ENCODE results near the gene GALNT16. TPM values are rescaled to one million over a fixed set of nuclear protein-coding genes. Genes with fewer than 3 reads are reported as not detected.

GALNT16 gene
- total RNA-seq, 2 experiments from 2014 or later = 0.09 TPM; not detected in 1

DNA sequence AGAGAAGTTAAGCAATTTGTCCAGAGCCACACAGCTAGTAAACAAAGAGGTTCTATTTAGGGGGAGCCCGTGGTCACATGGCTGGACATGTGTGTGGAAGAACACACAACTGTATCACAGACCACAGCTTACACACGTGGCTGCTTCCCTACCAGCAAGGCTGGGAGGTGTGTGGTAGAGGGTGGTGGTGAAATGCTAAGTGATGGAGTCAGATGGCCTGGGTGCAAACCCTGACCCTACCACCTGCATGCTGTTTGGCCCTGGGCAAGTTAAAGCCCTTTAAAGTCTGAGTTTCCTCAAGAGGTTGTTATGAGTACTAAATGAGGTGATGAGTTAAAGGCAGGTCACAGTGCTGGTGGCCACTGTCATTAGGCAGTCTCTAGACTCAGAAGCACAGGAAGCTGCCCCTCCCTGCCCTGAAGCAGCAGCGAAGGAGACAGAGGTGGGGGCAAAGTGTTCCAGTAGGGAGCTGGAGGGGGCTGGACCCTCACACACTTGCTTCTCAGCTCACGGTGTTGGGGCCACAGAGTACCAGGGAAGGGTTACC, 73.9 kb downstream of the GALNT16 start:
- POLR2A ChIA-PET = interaction anchor here (0.6 kb wide), 1 partner anchor 30 kb away, joined by 3 read pairs; no protein-coding TSS in a partner anchor
- TF ChIP-seq, protein P1, sequence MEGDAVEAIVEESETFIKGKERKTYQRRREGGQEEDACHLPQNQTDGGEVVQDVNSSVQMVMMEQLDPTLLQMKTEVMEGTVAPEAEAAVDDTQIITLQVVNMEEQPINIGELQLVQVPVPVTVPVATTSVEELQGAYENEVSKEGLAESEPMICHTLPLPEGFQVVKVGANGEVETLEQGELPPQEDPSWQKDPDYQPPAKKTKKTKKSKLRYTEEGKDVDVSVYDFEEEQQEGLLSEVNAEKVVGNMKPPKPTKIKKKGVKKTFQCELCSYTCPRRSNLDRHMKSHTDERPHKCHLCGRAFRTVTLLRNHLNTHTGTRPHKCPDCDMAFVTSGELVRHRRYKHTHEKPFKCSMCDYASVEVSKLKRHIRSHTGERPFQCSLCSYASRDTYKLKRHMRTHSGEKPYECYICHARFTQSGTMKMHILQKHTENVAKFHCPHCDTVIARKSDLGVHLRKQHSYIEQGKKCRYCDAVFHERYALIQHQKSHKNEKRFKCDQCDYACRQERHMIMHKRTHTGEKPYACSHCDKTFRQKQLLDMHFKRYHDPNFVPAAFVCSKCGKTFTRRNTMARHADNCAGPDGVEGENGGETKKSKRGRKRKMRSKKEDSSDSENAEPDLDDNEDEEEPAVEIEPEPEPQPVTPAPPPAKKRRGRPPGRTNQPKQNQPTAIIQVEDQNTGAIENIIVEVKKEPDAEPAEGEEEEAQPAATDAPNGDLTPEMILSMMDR (conservative IDR thresholded peaks at IDR 0.05; ENCODE audit: low read length) = no peak
- no peak for TF ChIP-seq EZH2phosphoT487 (IDR thresholded peaks at IDR 0.05; ENCODE audit: borderline replicate concordance, low read depth, low read length)

DNA sequence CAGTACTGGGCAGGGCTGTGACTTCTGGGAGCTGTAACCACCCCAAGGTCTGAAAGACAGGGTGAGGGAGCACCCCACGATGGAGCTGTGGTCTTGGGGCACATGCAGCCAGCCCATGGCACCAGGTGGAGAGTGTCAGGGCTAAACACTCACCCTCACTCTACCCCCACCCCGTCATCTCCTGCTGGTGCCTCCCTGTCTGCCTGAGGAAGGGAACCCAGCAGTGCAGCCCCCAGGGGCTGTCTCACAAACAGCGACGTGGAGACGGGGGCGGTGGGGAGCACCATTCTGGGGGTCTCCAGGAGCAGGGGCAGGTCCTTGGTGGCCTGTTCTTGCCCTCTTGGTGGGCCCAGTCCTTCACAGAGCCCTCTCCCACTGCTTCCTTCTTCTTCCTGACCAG, 74.6 kb downstream of the GALNT16 start:
- no peak overlapping the region for H3K4me3 ChIP-seq (ENCODE audit: low read depth, low read length, poor library complexity, severe bottlenecking)
- H2AFZ ChIP-seq (ENCODE audit: low read length) = no peak overlapping the region
- TF ChIP-seq, protein P1 (conservative IDR thresholded peaks at IDR 0.05; ENCODE audit: low read length) = no peak
- TF ChIP-seq EZH2phosphoT487 (IDR thresholded peaks at IDR 0.05; ENCODE audit: borderline replicate concordance, low read depth, low read length) = no peak
- intact Hi-C loops (cut with micrococcal nuclease; ENCODE audit: unreplicated experiment) = no loop called here
- no peaks in the 10 kb centered on the region for H3K79me2 ChIP-seq (ENCODE audit: insufficient read depth, low read depth, low read length)
- no peaks in the 10 kb centered on the region for H4K20me1 ChIP-seq (ENCODE audit: insufficient read depth, low read length)
- no peaks in the 10 kb centered on the region for H3K9me3 ChIP-seq (ENCODE audit: low read length)
- H3K4me1 ChIP-seq (ENCODE audit: insufficient read depth, low read length, poor library complexity, severe bottlenecking) = peaks cover 12% of the 10 kb centered on the region
- ChIA-PET POLR2A (interaction anchor here (0.5 kb wide), 1 partner anchor 652 kb away, joined by 6 read pairs; no protein-coding TSS in a partner anchor), CTCF (ENCODE audit: unreplicated experiment) (no interaction called here)
- H3K36me3 ChIP-seq (ENCODE audit: insufficient read depth, low read length) = no peaks in the 10 kb centered on the region
- no peaks in the 10 kb centered on the region for H3K9me2 ChIP-seq (ENCODE audit: insufficient read depth, low read length)
- no peak overlapping the region for H3K27ac ChIP-seq (ENCODE audit: low read depth, low read length, poor library complexity, severe bottlenecking)
- BruUV-seq (replicated peaks) = no TSS peak
- no peak for DNase-seq (ENCODE audit: low spot score)
- no peak overlapping the region for H3K4me2 ChIP-seq (ENCODE audit: low read length)

More for the DNA sequence above, 73.9 kb downstream of the GALNT16 start:
- Histone ChIP-seq H3K4me2 (ENCODE audit: low read length) (no peak overlapping the region), H3K79me2 (ENCODE audit: insufficient read depth, low read depth, low read length) (no peaks in the 10 kb centered on the region), H4K20me1 (ENCODE audit: insufficient read depth, low read length) (no peaks in the 10 kb centered on the region), H3K9me3 (ENCODE audit: low read length) (no peaks in the 10 kb centered on the region), H3K27ac (ENCODE audit: low read depth, low read length, poor library complexity, severe bottlenecking) (no peak overlapping the region), H3K4me3 (ENCODE audit: low read depth, low read length, poor library complexity, severe bottlenecking) (no peak overlapping the region), H3K4me1 (ENCODE audit: insufficient read depth, low read length, poor library complexity, severe bottlenecking) (peaks cover 12% of the 10 kb centered on the region), H3K36me3 (ENCODE audit: insufficient read depth, low read length) (no peaks in the 10 kb centered on the region), H3K9me2 (ENCODE audit: insufficient read depth, low read length) (no peaks in the 10 kb centered on the region), H2AFZ (ENCODE audit: low read length) (no peak overlapping the region)
- CTCF ChIA-PET (ENCODE audit: unreplicated experiment) = no interaction called here
- DNase-seq (ENCODE audit: low spot score) = no peak
- BruUV-seq (replicated peaks) = no TSS peak
- intact Hi-C loops (cut with micrococcal nuclease; ENCODE audit: unreplicated experiment) = no loop called here

DNA sequence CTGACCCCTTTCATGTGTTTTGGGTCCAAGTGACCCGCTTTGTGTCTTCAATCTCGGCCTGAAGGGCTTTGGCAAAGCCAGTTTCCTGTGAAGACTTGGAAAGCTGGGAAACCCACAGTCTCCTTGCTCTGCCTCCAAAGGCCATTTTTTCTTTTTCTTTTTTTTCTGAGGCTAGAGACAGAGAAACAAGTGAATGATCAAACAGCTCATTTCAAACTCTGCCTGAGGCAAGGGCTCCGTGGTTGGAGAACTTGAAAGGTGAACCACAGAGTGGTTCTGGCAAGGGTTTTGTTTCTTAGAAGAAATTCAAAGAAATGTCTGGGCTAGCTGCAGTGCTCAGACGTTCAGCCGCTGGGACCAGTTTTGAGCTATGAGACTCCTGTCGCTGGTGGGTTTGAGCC, 75.4 kb downstream of the GALNT16 start:
- CTCF ChIA-PET (ENCODE audit: unreplicated experiment) = no interaction called here
- DNase-seq (ENCODE audit: low spot score) = no peak
- POLR2A ChIA-PET = interaction anchor here (0.6 kb wide), 1 partner anchor 32 kb away, joined by 3 read pairs; no protein-coding TSS in a partner anchor

More for the DNA sequence above, 75.4 kb downstream of the GALNT16 start:
- Histone ChIP-seq H4K20me1 (ENCODE audit: insufficient read depth, low read length) (no peaks in the 10 kb centered on the region), H3K79me2 (ENCODE audit: insufficient read depth, low read depth, low read length) (no peaks in the 10 kb centered on the region), H3K4me1 (ENCODE audit: insufficient read depth, low read length, poor library complexity, severe bottlenecking) (peaks cover 12% of the 10 kb centered on the region), H2AFZ (ENCODE audit: low read length) (no peak overlapping the region), H3K4me3 (ENCODE audit: low read depth, low read length, poor library complexity, severe bottlenecking) (no peak overlapping the region), H3K9me2 (ENCODE audit: insufficient read depth, low read length) (no peaks in the 10 kb centered on the region), H3K27ac (ENCODE audit: low read depth, low read length, poor library complexity, severe bottlenecking) (no peak overlapping the region), H3K4me2 (ENCODE audit: low read length) (no peak overlapping the region), H3K9me3 (ENCODE audit: low read length) (no peaks in the 10 kb centered on the region), H3K36me3 (ENCODE audit: insufficient read depth, low read length) (no peaks in the 10 kb centered on the region)
- TF ChIP-seq, protein P1 (conservative IDR thresholded peaks at IDR 0.05; ENCODE audit: low read length) = no peak
- no peak for TF ChIP-seq EZH2phosphoT487 (IDR thresholded peaks at IDR 0.05; ENCODE audit: borderline replicate concordance, low read depth, low read length)
- BruUV-seq (replicated peaks) = no TSS peak
- intact Hi-C loops (cut with micrococcal nuclease; ENCODE audit: unreplicated experiment) = no loop called here

Data from OCI-LY7 (cell line).